Embryonic facial prominence (tissue), 1 donor: ENCODE results near the gene BMP8A.
"Not testable (repeated sequence)": the region's sequence is repeated elsewhere in the genome, so short reads cannot be mapped to it uniquely, and the experiment has no call there.

Source experiments
- DNase-seq: peaks from one replicate; pipeline ENCODE4 v3.0.0-alpha.2; 2016; ENCODE audit errors: extremely low spot score

Gene BMP8A

GRCh38 chr1:39507230-39507928 lies 15.9 kb downstream of the BMP8A start:
- no peak for DNase-seq

GRCh38 chr1:39508266-39508665 lies 16.8 kb downstream of the BMP8A start:
- DNase-seq = no peak

GRCh38 chr1:39508857-39509305 lies 17.4 kb downstream of the BMP8A start:
- DNase-seq = no peak

GRCh38 chr1:39509360-39510009 lies 18.0 kb downstream of the BMP8A start:
- no peak for DNase-seq

GRCh38 chr1:39510570-39511186 lies 19.2 kb downstream of the BMP8A start:
- DNase-seq = not testable (repeated sequence)

GRCh38 chr1:39511477-39511876 lies 20.0 kb downstream of the BMP8A start:
- not testable (repeated sequence) for DNase-seq

- not testable (repeated sequence) for DNase-seq
Measured at GRCh38 chr1:39512234-39512847, 20.9 kb downstream of the BMP8A start.

GRCh38 chr1:39514710-39515124 lies 23.3 kb downstream of the BMP8A start:
- DNase-seq = not testable (repeated sequence)

GRCh38 chr1:39515131-39516086 lies 24.0 kb downstream of the BMP8A start:
- DNase-seq = not testable (repeated sequence)

GRCh38 chr1:39516841-39517240 lies 25.4 kb downstream of the BMP8A start:
- DNase-seq = not testable (repeated sequence)

GRCh38 chr1:39517936-39518335 lies 26.5 kb downstream of the BMP8A start:
- not testable (repeated sequence) for DNase-seq

GRCh38 chr1:39519376-39519775 lies 27.9 kb downstream of the BMP8A start:
- DNase-seq = not testable (repeated sequence)

- DNase-seq = not testable (repeated sequence)
Measured at GRCh38 chr1:39522221-39522620, 30.8 kb downstream of the BMP8A start.

- DNase-seq = no peak
Measured at GRCh38 chr1:39522661-39523567, 31.5 kb downstream of the BMP8A start.

- DNase-seq = no peak
Measured at GRCh38 chr1:39524171-39524570, 32.7 kb downstream of the BMP8A start.

- no peak for DNase-seq
Measured at GRCh38 chr1:39524591-39525365, 33.3 kb downstream of the BMP8A start.

GRCh38 chr1:39525366-39526165 lies 34.1 kb downstream of the BMP8A start:
- DNase-seq = no peak

GRCh38 chr1:39526466-39527189 lies 35.2 kb downstream of the BMP8A start:
- no peak for DNase-seq
